Glomerular visceral epithelial cell (primary cell): ENCODE data around the gene FGF3.
"Not testable (repeated sequence)": the region's sequence is repeated elsewhere in the genome, so short reads cannot be mapped to it uniquely, and the experiment has no call there.

Source experiments
- DNase-seq: peaks from one replicate; pipeline ENCODE4 v3.0.0-alpha.2; 2016; ENCODE audit errors: extremely low spot score

The FGF3 gene

GRCh38 chr11:69773626-69774353, 45.4 kb downstream of the FGF3 start:
- no peak for DNase-seq

GRCh38 chr11:69771466-69771865, 47.8 kb downstream of the FGF3 start:
- DNase-seq: no peak

GRCh38 chr11:69770540-69770939, 48.7 kb downstream of the FGF3 start:
- DNase-seq: no peak

- no peak for DNase-seq
These were observed 53.7 kb downstream of the FGF3 start for GRCh38 chr11:69765498-69765995.

- not testable (repeated sequence) for DNase-seq
These were observed 54.3 kb downstream of the FGF3 start for GRCh38 chr11:69764918-69765317.

GRCh38 chr11:69760319-69760718, 58.9 kb downstream of the FGF3 start:
- DNase-seq: no peak
